Measurements from ENCODE around the gene UACA. TPM values are rescaled to one million over a fixed set of nuclear protein-coding genes. Genes with fewer than 3 reads are reported as not detected.

The UACA gene
- total RNA-seq, 1 donor from 2014 or later, result 46.2 TPM

DNA sequence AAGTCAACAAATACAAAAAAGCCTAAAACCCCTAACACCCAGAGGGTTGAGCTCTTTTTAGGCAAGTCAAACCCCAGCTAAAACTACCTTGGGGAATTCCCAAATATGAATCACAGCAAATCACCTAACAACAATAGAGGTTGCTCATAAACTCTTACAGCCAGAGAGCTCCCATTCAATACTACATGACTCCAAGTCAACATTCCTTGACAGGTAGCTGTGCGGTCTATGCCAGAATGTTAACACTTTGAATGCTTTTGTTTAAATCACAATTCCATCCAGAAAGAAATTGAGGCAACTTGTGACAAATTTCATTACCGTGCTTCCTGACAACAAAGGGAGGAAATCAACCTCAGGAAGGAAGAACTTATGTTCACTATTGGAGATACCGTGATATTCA, 7.5 kb upstream of the UACA start:
- Mint-ChIP-seq H3K27me3 (no peaks in the 10 kb centered on the region), H3K4me1 (ENCODE audit: low read depth) (peaks cover 13% of the 10 kb centered on the region), H3K36me3 (ENCODE audit: insufficient read depth) (no peaks in the 10 kb centered on the region), H3K4me3 (ENCODE audit: low read depth) (no peak overlapping the region), H3K27ac (no peak overlapping the region), H3K9me3 (ENCODE audit: low read depth) (no peaks in the 10 kb centered on the region)
- TF ChIP-seq, protein P1, sequence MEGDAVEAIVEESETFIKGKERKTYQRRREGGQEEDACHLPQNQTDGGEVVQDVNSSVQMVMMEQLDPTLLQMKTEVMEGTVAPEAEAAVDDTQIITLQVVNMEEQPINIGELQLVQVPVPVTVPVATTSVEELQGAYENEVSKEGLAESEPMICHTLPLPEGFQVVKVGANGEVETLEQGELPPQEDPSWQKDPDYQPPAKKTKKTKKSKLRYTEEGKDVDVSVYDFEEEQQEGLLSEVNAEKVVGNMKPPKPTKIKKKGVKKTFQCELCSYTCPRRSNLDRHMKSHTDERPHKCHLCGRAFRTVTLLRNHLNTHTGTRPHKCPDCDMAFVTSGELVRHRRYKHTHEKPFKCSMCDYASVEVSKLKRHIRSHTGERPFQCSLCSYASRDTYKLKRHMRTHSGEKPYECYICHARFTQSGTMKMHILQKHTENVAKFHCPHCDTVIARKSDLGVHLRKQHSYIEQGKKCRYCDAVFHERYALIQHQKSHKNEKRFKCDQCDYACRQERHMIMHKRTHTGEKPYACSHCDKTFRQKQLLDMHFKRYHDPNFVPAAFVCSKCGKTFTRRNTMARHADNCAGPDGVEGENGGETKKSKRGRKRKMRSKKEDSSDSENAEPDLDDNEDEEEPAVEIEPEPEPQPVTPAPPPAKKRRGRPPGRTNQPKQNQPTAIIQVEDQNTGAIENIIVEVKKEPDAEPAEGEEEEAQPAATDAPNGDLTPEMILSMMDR (IDR thresholded peaks at IDR 0.05; ENCODE audit: unreplicated experiment), result no peak
- DNase-seq (ENCODE audit: low spot score, unreplicated experiment), result no peak

DNA sequence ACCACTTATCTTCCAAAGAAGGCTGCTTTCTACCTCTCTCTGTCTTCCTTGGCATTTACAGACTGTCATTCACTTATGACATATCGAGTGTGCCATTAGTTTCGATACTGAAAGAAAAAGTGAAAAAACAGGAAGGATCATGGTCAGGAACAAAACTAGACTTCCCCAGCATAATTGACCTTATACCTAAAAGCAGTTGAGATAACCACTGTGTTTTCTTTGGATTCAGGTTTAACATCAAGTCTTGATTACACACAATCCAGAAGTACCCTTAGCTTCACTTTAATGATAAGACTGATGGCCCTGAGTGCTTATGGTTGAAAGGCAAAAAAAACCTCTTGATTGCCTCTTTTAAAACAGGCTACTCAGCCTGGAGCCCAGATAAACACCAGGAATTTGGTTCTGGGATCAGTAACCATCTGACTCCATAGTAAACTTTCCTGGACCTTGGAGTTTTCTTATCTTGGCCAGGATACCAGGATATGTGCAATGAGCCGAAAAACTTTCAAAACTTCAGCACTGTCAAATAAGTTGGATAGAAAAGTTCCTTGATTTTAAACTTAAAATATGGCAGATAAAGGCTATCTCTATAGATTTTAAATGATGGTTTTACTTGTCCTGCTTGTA, 5.0 kb upstream of the UACA start:
- Mint-ChIP-seq H3K27ac (no peak overlapping the region), H3K36me3 (ENCODE audit: insufficient read depth) (no peaks in the 10 kb centered on the region), H3K4me3 (ENCODE audit: low read depth) (no peak overlapping the region), H3K27me3 (no peaks in the 10 kb centered on the region), H3K9me3 (ENCODE audit: low read depth) (no peaks in the 10 kb centered on the region), H3K4me1 (ENCODE audit: low read depth) (peaks cover 22% of the 10 kb centered on the region)
- DNase-seq (ENCODE audit: low spot score, unreplicated experiment), result no peak
- TF ChIP-seq, protein P1 (IDR thresholded peaks at IDR 0.05; ENCODE audit: unreplicated experiment), result no peak

DNA sequence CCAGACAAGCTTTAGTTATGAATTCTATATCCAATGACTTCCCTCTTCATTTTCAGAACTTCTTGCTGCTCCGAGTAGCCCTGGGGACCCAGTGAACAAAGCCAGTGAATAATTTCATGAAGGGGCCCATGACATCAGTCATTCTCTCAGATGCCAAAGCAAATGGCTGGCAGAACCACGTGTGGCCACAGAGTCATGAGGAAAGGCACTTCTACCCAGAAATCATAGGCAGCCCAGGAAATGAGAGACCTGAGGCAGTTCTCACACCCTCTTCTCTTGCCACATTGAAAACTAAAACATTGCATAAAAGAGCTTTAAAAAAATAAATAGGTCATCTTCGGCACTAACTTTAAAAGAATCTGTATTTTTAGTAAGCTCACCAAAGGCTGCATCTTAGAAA, 4.3 kb upstream of the UACA start:
- Mint-ChIP-seq H3K4me3 (ENCODE audit: low read depth) (no peak overlapping the region), H3K27me3 (no peaks in the 10 kb centered on the region), H3K4me1 (ENCODE audit: low read depth) (peaks cover 22% of the 10 kb centered on the region), H3K27ac (no peak overlapping the region), H3K9me3 (ENCODE audit: low read depth) (no peaks in the 10 kb centered on the region), H3K36me3 (ENCODE audit: insufficient read depth) (no peaks in the 10 kb centered on the region)
- TF ChIP-seq, protein P1 (IDR thresholded peaks at IDR 0.05; ENCODE audit: unreplicated experiment), result no peak
- DNase-seq (ENCODE audit: low spot score, unreplicated experiment), result no peak

DNA sequence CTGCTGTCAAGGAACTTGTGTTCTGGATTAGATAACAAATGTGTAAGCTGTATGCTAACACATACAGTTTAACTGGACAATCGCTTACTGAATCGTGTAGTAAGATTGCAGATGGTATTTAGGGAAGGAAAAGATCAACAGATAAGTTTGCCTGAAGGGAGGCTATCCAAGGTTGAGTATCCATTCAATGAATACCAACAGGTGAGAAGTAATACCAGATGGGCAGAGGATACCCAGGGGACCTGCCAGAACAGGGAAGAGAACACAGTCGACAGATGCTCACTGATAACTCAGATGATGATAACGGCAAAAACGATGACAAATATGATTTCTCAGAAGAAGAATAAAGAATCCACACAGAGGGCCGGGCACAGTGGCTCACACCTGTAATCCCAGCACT, 3.2 kb upstream of the UACA start:
- TF ChIP-seq, protein P1 (IDR thresholded peaks at IDR 0.05; ENCODE audit: unreplicated experiment), result no peak
- Mint-ChIP-seq H3K27me3 (no peaks in the 10 kb centered on the region), H3K4me3 (ENCODE audit: low read depth) (no peak overlapping the region), H3K27ac (peak overlapping the region; percentile 34), H3K36me3 (ENCODE audit: insufficient read depth) (no peaks in the 10 kb centered on the region), H3K9me3 (ENCODE audit: low read depth) (no peaks in the 10 kb centered on the region), H3K4me1 (ENCODE audit: low read depth) (peaks cover 30% of the 10 kb centered on the region)
- DNase-seq (ENCODE audit: low spot score, unreplicated experiment), result no peak

DNA sequence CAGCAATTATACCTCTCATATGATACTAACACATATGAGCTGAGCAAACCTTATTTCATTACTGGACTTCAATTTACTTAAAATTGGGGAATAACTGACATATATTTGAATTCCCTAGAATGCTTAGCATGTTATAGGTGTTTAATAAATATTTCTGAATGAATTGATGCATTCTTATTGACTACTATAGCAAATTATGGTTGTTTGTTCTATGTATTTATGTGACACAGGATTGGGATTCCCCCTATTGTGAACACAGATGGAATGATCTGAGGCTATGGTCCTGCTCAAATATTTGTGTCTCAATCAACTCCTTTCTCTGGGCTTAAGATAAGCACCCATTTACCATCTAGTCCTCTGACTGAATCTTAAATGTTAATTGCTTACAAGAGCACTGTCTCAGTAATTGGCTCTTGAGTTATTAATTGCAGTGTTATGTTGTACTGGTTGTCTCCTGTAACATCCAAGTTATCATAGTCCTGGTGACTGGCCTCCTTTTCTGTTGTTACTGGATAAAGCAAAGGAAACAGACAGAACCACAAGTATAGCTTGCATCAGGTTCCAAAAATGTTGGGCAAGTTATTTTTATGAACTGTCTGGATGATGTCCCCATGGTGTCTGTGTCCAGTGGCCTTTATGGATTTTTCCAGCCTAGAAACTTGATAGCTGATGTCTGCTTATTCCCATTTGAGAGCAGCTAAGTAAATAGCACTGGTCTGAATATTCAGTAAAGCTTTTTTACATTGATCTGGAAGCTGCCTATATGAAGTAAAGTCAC, 2.3 kb upstream of the UACA start:
- Mint-ChIP-seq H3K36me3 (ENCODE audit: insufficient read depth) (no peaks in the 10 kb centered on the region), H3K27ac (no peak overlapping the region), H3K9me3 (ENCODE audit: low read depth) (no peaks in the 10 kb centered on the region), H3K4me1 (ENCODE audit: low read depth) (peaks cover 32% of the 10 kb centered on the region), H3K27me3 (no peaks in the 10 kb centered on the region), H3K4me3 (ENCODE audit: low read depth) (no peak overlapping the region)
- no peak for DNase-seq (ENCODE audit: low spot score, unreplicated experiment)
- TF ChIP-seq, protein P1 (IDR thresholded peaks at IDR 0.05; ENCODE audit: unreplicated experiment), result no peak

All from progenitor cell of endocrine pancreas (in vitro differentiated cells).